Right atrium auricular region (tissue), 2 donors: ENCODE results near the gene ST3GAL2. TPM values are rescaled to one million over a fixed set of nuclear protein-coding genes. Genes with fewer than 3 reads are reported as not detected.
A peak's percentile ranks its signal among the peaks of the same experiment; 100 is the strongest.
"Not testable (repeated sequence)": the region's sequence is repeated elsewhere in the genome, so short reads cannot be mapped to it uniquely, and the experiment has no call there.

ENCODE experiments used
- DNase-seq: peaks from one replicate; pipeline ENCODE4 v3.0.0-alpha.2; 2019; ENCODE audit warnings: low spot score
- H3K27ac ChIP-seq, 2 donors: fragments of 200-600 bp; sonication (generic); 1 replicate in 1 of 2; 2 replicates in 1 of 2; pipeline ENCODE4 v1.5.1; 2016 to 2019
- H3K27me3 ChIP-seq, 2 donors: fragments of 200-600 bp; sonication (generic); one replicate each; pipeline versions ENCODE4 v1.5.1 to v1.6.0; 2017 to 2019
- H3K36me3 ChIP-seq: fragments of 200-600 bp; sonication (generic); one replicate; pipeline ENCODE4 v1.5.1; 2016
- H3K4me1 ChIP-seq, 2 donors: fragments of 200-600 bp; sonication (generic); one replicate each; pipeline versions ENCODE4 v1.5.1 to v1.6.0; 2017 to 2019
- H3K4me3 ChIP-seq, 2 donors: fragments of 200-600 bp; sonication (generic); 1 replicate in 1 of 2; 2 replicates in 1 of 2; pipeline ENCODE4 v1.5.1; 2017 to 2019; ENCODE audit warnings: mild to moderate bottlenecking in 1 of 2, moderate library complexity in 1 of 2
- H3K9me3 ChIP-seq, 2 donors: fragments of 200-600 bp; sonication (generic); one replicate each; pipeline ENCODE4 v1.5.1; 2019
- CTCF ChIP-seq, 2 donors: fragments of 200-600 bp; sonication (generic); IDR thresholded peaks; one replicate each; pipeline ENCODE4 v1.5.1; 2019; ENCODE audit warnings: antibody characterized with exemption in 2 of 2
- total RNA-seq, 2 donors: library from RNA; depleted of rRNA; stranded (reverse); fragments of >200 nt; gene quantifications; one replicate each; pipeline ENCODE4 v1.1.0, GENCODE V29; 2016

ST3GAL2 gene
- total RNA-seq, 2 donors from 2014 or later, result 13.5 to 16.9 TPM

- Histone ChIP-seq H3K4me1 (peaks cover 0 to 11% of the 10 kb centered on the region in 2 donors), H3K27me3 (no peaks in the 10 kb centered on the region), H3K4me3 (peak overlapping the region; percentile 89 to 95), H3K36me3 (no peaks in the 10 kb centered on the region), H3K27ac (peak overlapping the region; percentile 85 to 95), H3K9me3 (no peaks in the 10 kb centered on the region)
- no peak for TF ChIP-seq CTCF (IDR thresholded peaks at IDR 0.05)
- no peak for DNase-seq
Measured at GRCh38 chr16:70453892-70454221, 15.0 kb upstream of the ST3GAL2 start.

- H3K4me1 ChIP-seq, result peaks cover 0 to 11% of the 10 kb centered on the region in 2 donors
- no peak for DNase-seq
- no peaks in the 10 kb centered on the region for H3K27me3 ChIP-seq
- peak overlapping the region; percentile 89 to 95 for H3K4me3 ChIP-seq
- H3K27ac ChIP-seq, result peak overlapping the region in 1 of 2 donors; percentile 85
- H3K9me3 ChIP-seq, result no peaks in the 10 kb centered on the region
- no peaks in the 10 kb centered on the region for H3K36me3 ChIP-seq
- no peak for TF ChIP-seq CTCF (IDR thresholded peaks at IDR 0.05)
Measured at GRCh38 chr16:70453117-70453891, 14.4 kb upstream of the ST3GAL2 start.

- not testable (repeated sequence) for H3K27ac ChIP-seq, H3K36me3 ChIP-seq, H3K27me3 ChIP-seq, DNase-seq, H3K9me3 ChIP-seq
- Histone ChIP-seq H3K4me1 (peaks cover 0 to 11% of the 10 kb centered on the region in 2 donors), H3K4me3 (peak overlapping the region in 1 of 2 donors; percentile 43)
Measured at GRCh38 chr16:70451004-70451340, 12.1 kb upstream of the ST3GAL2 start.

- Histone ChIP-seq H3K4me3 (peak overlapping the region in 1 of 2 donors; percentile 43), H3K4me1 (peaks cover 0 to 11% of the 10 kb centered on the region in 2 donors)
- H3K27ac ChIP-seq, H3K9me3 ChIP-seq, H3K36me3 ChIP-seq, DNase-seq, H3K27me3 ChIP-seq: not testable (repeated sequence)
Measured at GRCh38 chr16:70450142-70451003, 11.5 kb upstream of the ST3GAL2 start.

- H3K27ac ChIP-seq, result no peak overlapping the region
- H3K4me3 ChIP-seq, result no peak overlapping the region
- H3K9me3 ChIP-seq, result no peaks in the 10 kb centered on the region
- no peak for TF ChIP-seq CTCF (IDR thresholded peaks at IDR 0.05)
- H3K4me1 ChIP-seq, result no peaks in the 10 kb centered on the region
- H3K36me3 ChIP-seq, result no peaks in the 10 kb centered on the region
- no peaks in the 10 kb centered on the region for H3K27me3 ChIP-seq
- no peak for DNase-seq
Measured at GRCh38 chr16:70448075-70448474, 9.2 kb upstream of the ST3GAL2 start.

GRCh38 chr16:70444249-70445063 lies 5.6 kb upstream of the ST3GAL2 start:
- H3K4me1 ChIP-seq, result peaks cover 0 to 6% of the 10 kb centered on the region in 2 donors
- no peaks in the 10 kb centered on the region for H3K27me3 ChIP-seq
- DNase-seq, result no peak
- no peak overlapping the region for H3K4me3 ChIP-seq
- no peak for TF ChIP-seq CTCF (IDR thresholded peaks at IDR 0.05)
- no peak overlapping the region for H3K27ac ChIP-seq
- H3K9me3 ChIP-seq, result no peaks in the 10 kb centered on the region
- no peaks in the 10 kb centered on the region for H3K36me3 ChIP-seq
